ENCODE data around the gene CLCN5. TPM values are rescaled to one million over a fixed set of nuclear protein-coding genes. Genes with fewer than 3 reads are reported as not detected.
"Not testable (repeated sequence)": the region's sequence is repeated elsewhere in the genome, so short reads cannot be mapped to it uniquely, and the experiment has no call there.

Gene CLCN5
- total and polyA plus RNA-seq, 2 experiments from 2014 or later: 1.8 to 2.9 TPM

DNA sequence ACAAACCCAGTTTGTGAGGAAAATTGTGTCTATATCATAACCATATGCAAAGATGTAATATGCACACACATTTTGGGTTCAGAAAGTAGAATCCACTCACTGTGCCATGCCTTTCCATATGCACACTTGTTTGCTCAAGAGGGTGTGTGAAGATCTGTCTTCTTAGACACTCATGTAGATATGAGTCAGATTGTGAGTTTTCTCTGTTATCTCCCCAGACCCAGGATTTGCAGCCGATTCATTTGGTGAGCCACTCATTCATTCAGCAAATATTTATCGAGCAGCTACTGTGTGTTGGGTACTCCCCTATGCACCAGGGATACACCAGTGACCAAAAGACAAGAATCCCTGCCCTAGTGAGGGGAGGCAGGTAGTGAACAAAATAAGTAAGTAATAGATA lies 81.5 kb downstream of the CLCN5 start:
- H3K9ac ChIP-seq: no peak overlapping the region
- TF ChIP-seq EZH2 (IDR thresholded peaks at IDR 0.05; ENCODE audit: insufficient read depth, poor library complexity, severe bottlenecking) (no peak), EZH2phosphoT487 (IDR thresholded peaks at IDR 0.05; ENCODE audit: insufficient read depth, low read depth) (no peak)
- no peaks in the 10 kb centered on the region for H3K9me3 ChIP-seq (ENCODE audit: low read depth)
- no peaks in the 10 kb centered on the region for H3K4me1 ChIP-seq (ENCODE audit: insufficient read depth)
- H4K20me1 ChIP-seq (ENCODE audit: insufficient read depth): no peaks in the 10 kb centered on the region
- H3K36me3 ChIP-seq (ENCODE audit: low read depth): no peaks in the 10 kb centered on the region
- H3K4me2 ChIP-seq (ENCODE audit: unreplicated experiment): no peak overlapping the region
- no peak for DNase-seq
- H3K27me3 ChIP-seq (replicated peaks; ENCODE audit: insufficient read depth): no peaks in the 10 kb centered on the region
- no peaks in the 10 kb centered on the region for H3F3A ChIP-seq (ENCODE audit: insufficient read depth)
- WGBS, 2 experiments (ENCODE audit: low coverage in 1 of 2, low lambda C conversion rate in 2 of 2, missing lambda C conversion rate in 2 of 2): 92 to 93% methylated on average over 2 of the region's 2 CpGs
- H3K9me2 ChIP-seq (ENCODE audit: insufficient read depth): no peaks in the 10 kb centered on the region
- in situ Hi-C loops (cut with MboI): no loop called here
- no peaks in the 10 kb centered on the region for H3K79me2 ChIP-seq (ENCODE audit: insufficient read depth)
- H3K27ac ChIP-seq: no peak overlapping the region
- H2AFZ ChIP-seq: no peak overlapping the region
- H3K4me3 ChIP-seq: no peak overlapping the region

DNA sequence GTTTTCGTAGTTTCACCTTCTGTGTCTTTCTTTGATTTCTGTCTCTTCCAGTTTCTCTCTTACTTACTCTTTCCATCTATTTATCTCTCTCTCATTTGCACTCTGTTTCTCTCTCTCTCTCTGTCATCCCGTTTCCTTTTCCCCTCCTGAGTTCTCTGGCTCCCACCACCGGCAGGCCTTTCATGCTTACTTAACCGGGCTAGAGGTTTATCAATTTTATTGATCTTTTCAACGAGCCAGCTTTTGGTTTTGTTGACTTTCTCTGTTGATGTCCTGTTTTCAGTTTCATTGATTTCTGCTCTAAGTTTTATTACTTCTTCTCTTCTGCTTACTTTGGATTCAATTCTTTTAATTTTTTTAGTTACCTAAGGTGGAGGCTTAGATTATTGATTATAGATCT lies 103.2 kb downstream of the CLCN5 start:
- H3K4me2 ChIP-seq (ENCODE audit: unreplicated experiment); H3F3A ChIP-seq (ENCODE audit: insufficient read depth); H3K9me2 ChIP-seq (ENCODE audit: insufficient read depth); H3K9ac ChIP-seq; H3K4me1 ChIP-seq (ENCODE audit: insufficient read depth); H4K20me1 ChIP-seq (ENCODE audit: insufficient read depth); in situ Hi-C loops (cut with MboI); H3K27me3 ChIP-seq (replicated peaks; ENCODE audit: insufficient read depth); DNase-seq; H3K36me3 ChIP-seq (ENCODE audit: low read depth); H3K9me3 ChIP-seq (ENCODE audit: low read depth); H3K79me2 ChIP-seq (ENCODE audit: insufficient read depth); H3K4me3 ChIP-seq; H3K27ac ChIP-seq; H2AFZ ChIP-seq: not testable (repeated sequence)
- 41 to 45% methylated on average over 4 to 5 of the region's 5 CpGs for WGBS, 2 experiments (ENCODE audit: low coverage in 1 of 2, low lambda C conversion rate in 2 of 2, missing lambda C conversion rate in 2 of 2)

DNA sequence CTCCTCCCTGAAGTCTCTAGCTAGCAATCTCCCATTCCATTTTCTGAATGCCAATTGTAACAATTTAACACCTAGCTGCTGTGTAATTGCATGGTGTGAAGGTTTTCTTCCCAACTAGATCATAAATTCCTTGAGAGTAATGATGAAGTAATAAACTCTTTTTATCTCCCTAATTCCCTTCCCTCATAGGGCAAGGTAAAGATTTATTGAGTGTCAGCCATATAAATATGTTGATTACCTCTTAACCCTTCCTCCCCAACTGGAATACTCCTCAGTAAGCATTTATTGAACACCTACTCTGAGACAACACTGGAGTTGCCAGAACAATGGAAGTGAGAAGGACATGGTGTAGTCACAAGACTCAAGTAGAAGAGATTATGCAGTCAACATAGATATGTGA lies 112.7 kb downstream of the CLCN5 start:
- no peaks in the 10 kb centered on the region for H3K27me3 ChIP-seq (replicated peaks; ENCODE audit: insufficient read depth)
- in situ Hi-C loops (cut with MboI): no loop called here
- no peak for DNase-seq

DNA sequence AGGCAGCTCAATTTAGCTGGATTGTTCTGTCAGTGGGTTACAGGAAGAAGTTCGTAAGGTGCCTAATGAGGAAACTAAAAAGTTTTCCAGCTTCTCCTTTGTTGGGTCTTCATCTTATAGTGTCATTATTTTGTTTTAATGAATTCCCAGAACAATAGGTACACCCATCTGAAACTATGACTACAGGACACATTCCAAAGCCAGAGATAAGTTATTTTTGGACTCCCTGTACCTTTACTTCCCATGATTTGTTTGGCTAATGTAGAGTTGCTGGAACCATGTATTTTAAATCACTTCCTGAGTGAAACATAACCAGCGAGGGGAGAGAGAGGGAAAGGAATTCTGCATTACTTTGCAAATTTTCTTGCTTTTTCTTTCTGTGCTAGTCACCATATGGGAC lies 114.0 kb downstream of the CLCN5 start:
- in situ Hi-C loops (cut with MboI): no loop called here
- Histone ChIP-seq H2AFZ (no peak overlapping the region), H3K27ac (no peak overlapping the region), H3K9me3 (ENCODE audit: low read depth) (no peaks in the 10 kb centered on the region), H3K9ac (no peak overlapping the region), H3K4me2 (ENCODE audit: unreplicated experiment) (no peak overlapping the region), H3K27me3 (replicated peaks; ENCODE audit: insufficient read depth) (no peaks in the 10 kb centered on the region), H3K36me3 (ENCODE audit: low read depth) (no peaks in the 10 kb centered on the region), H3K9me2 (ENCODE audit: insufficient read depth) (no peaks in the 10 kb centered on the region), H3K4me1 (ENCODE audit: insufficient read depth) (no peaks in the 10 kb centered on the region), H4K20me1 (ENCODE audit: insufficient read depth) (no peaks in the 10 kb centered on the region), H3F3A (ENCODE audit: insufficient read depth) (no peaks in the 10 kb centered on the region), H3K79me2 (ENCODE audit: insufficient read depth) (no peaks in the 10 kb centered on the region), H3K4me3 (no peak overlapping the region)
- DNase-seq: no peak
- 7 to 23% methylated on average over 1 to 2 of the region's 2 CpGs for WGBS, 2 experiments (ENCODE audit: low coverage in 1 of 2, low lambda C conversion rate in 2 of 2, missing lambda C conversion rate in 2 of 2)
- no peak for TF ChIP-seq EZH2 (IDR thresholded peaks at IDR 0.05; ENCODE audit: insufficient read depth, poor library complexity, severe bottlenecking)
- TF ChIP-seq EZH2phosphoT487 (IDR thresholded peaks at IDR 0.05; ENCODE audit: insufficient read depth, low read depth): no peak

More for the DNA sequence above, 112.7 kb downstream of the CLCN5 start:
- no peaks in the 10 kb centered on the region for H3K79me2 ChIP-seq (ENCODE audit: insufficient read depth)
- H3K27ac ChIP-seq: no peak overlapping the region
- H3K9me2 ChIP-seq (ENCODE audit: insufficient read depth): no peaks in the 10 kb centered on the region
- no peak for TF ChIP-seq EZH2phosphoT487 (IDR thresholded peaks at IDR 0.05; ENCODE audit: insufficient read depth, low read depth)
- TF ChIP-seq EZH2 (IDR thresholded peaks at IDR 0.05; ENCODE audit: insufficient read depth, poor library complexity, severe bottlenecking): no peak
- H3K4me1 ChIP-seq (ENCODE audit: insufficient read depth): no peaks in the 10 kb centered on the region
- H3K4me3 ChIP-seq: no peak overlapping the region
- H4K20me1 ChIP-seq (ENCODE audit: insufficient read depth): no peaks in the 10 kb centered on the region
- no peaks in the 10 kb centered on the region for H3F3A ChIP-seq (ENCODE audit: insufficient read depth)
- no peaks in the 10 kb centered on the region for H3K9me3 ChIP-seq (ENCODE audit: low read depth)
- no peak overlapping the region for H2AFZ ChIP-seq
- no peak overlapping the region for H3K4me2 ChIP-seq (ENCODE audit: unreplicated experiment)
- H3K9ac ChIP-seq: no peak overlapping the region
- H3K36me3 ChIP-seq (ENCODE audit: low read depth): no peaks in the 10 kb centered on the region

DNA sequence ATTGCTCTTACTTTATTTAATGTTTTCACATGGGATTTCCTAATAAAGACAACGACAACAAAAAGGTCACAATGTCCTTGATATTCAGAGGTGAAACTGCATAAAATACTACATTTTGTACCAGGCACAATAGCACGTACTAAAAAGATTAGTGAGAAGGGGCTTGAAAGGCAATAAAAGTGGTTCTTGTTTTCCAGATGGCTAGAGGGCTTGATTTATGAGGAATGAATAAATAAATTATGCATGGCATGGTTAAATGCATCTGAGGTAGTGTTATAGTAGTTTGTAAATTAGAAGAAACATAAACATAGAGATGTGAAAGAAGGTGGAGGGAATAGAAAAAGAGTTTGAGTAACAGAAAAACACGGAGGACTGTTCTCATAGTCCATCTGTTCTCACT lies 123.4 kb downstream of the CLCN5 start:
- Histone ChIP-seq H3K4me1 (ENCODE audit: insufficient read depth) (no peaks in the 10 kb centered on the region), H3K4me3 (no peak overlapping the region), H3K27me3 (replicated peaks; ENCODE audit: insufficient read depth) (no peaks in the 10 kb centered on the region), H3K9me2 (ENCODE audit: insufficient read depth) (no peaks in the 10 kb centered on the region), H3F3A (ENCODE audit: insufficient read depth) (no peaks in the 10 kb centered on the region), H3K9ac (no peak overlapping the region), H3K79me2 (ENCODE audit: insufficient read depth) (no peaks in the 10 kb centered on the region), H3K4me2 (ENCODE audit: unreplicated experiment) (no peak overlapping the region), H2AFZ (no peak overlapping the region), H4K20me1 (ENCODE audit: insufficient read depth) (no peaks in the 10 kb centered on the region), H3K36me3 (ENCODE audit: low read depth) (no peaks in the 10 kb centered on the region), H3K27ac (no peak overlapping the region), H3K9me3 (ENCODE audit: low read depth) (no peaks in the 10 kb centered on the region)
- WGBS, 2 experiments (ENCODE audit: low coverage in 1 of 2, low lambda C conversion rate in 2 of 2, missing lambda C conversion rate in 2 of 2): 46 to 70% methylated on average over 2 to 3 of the region's 3 CpGs
- no peak for TF ChIP-seq EZH2 (IDR thresholded peaks at IDR 0.05; ENCODE audit: insufficient read depth, poor library complexity, severe bottlenecking)
- no peak for TF ChIP-seq EZH2phosphoT487 (IDR thresholded peaks at IDR 0.05; ENCODE audit: insufficient read depth, low read depth)
- in situ Hi-C loops (cut with MboI): no loop called here
- no peak for DNase-seq
